Esophagus muscularis mucosa (tissue), 3 donors: Measurements from ENCODE around the gene FRG2B.
"Not testable (repeated sequence)": the region's sequence is repeated elsewhere in the genome, so short reads cannot be mapped to it uniquely, and the experiment has no call there.

Experiments used
- CTCF ChIP-seq, 3 experiments: fragments of 200-600 bp in 2 of 3; fragments of 450-650 bp in 1 of 3; sonication (generic) in 2 of 3; IDR thresholded peaks; one replicate each; pipeline ENCODE4 v1.5.1; 2017 to 2019; ENCODE audit warnings: antibody characterized with exemption in 3 of 3, mild to moderate bottlenecking in 2 of 3, moderate library complexity in 1 of 3
- POLR2A ChIP-seq: fragments of 450-650 bp; IDR thresholded peaks from one replicate; pipeline ENCODE4 v1.6.1; 2017; ENCODE audit warnings: antibody characterized with exemption, moderate library complexity, mild to moderate bottlenecking, low read depth
- POLR2AphosphoS5 ChIP-seq, 2 donors: sonication (generic); formaldehyde crosslinking; IDR thresholded peaks; one replicate each; pipeline ENCODE4 v1.6.1; 2017; ENCODE audit warnings: antibody characterized with exemption in 2 of 2

- TF ChIP-seq CTCF (IDR thresholded peaks at IDR 0.05); POLR2AphosphoS5 (IDR thresholded peaks at IDR 0.05); POLR2A: not testable (repeated sequence)
Measured at GRCh38 chr10:133630723-133631249, 4.2 kb upstream of the FRG2B start.
